Measurements from ENCODE around the gene PI4KB.

PI4KB gene

GRCh38 chr1:151327223-151327902, at the start of gene PI4KB:
Gene PI4KB, minus strand, starts transcription at chr1:151327416. Its CDS starts 10,935 bp downstream, at chr1:151316481.
- peak within 1 kb of the TSS; percentile 96 for H3K27ac ChIP-seq
- TF ChIP-seq CTCF (conservative IDR thresholded peaks at IDR 0.05) = no peak
- peak; percentile 91 for TF ChIP-seq ZFX (IDR thresholded peaks at IDR 0.05)

GRCh38 chr1:151373196-151373595, 46.0 kb upstream of the PI4KB start:
- no peak for TF ChIP-seq CTCF (conservative IDR thresholded peaks at IDR 0.05)
- TF ChIP-seq ZFX (IDR thresholded peaks at IDR 0.05) = no peak

GRCh38 chr1:151372058-151372934, 45.1 kb upstream of the PI4KB start, which contains the start of gene SELENBP1:
Gene SELENBP1, minus strand, starts transcription at chr1:151372705. Its CDS starts 64 bp downstream, at chr1:151372641.
- peak within 1 kb of the TSS; percentile 96 for H3K27ac ChIP-seq
- no peak for TF ChIP-seq CTCF (conservative IDR thresholded peaks at IDR 0.05)
- peak; percentile 46; the same call in 1 of the 2 replicates for TF ChIP-seq ZFX (IDR thresholded peaks at IDR 0.05)

More at GRCh38 chr1:151373196-151373595, 46.0 kb upstream of the PI4KB start:
- H3K27ac ChIP-seq = peak overlapping the region; percentile 96

GRCh38 chr1:151371370-151372057, 44.3 kb upstream of the PI4KB start:
- H3K27ac ChIP-seq = peak overlapping the region; percentile 96
- no peak for TF ChIP-seq ZFX (IDR thresholded peaks at IDR 0.05)

GRCh38 chr1:151370211-151370911, 43.1 kb upstream of the PI4KB start:
- H3K27ac ChIP-seq = peak overlapping the region; percentile 96
- TF ChIP-seq CTCF (conservative IDR thresholded peaks at IDR 0.05) = no peak
- no peak for TF ChIP-seq ZFX (IDR thresholded peaks at IDR 0.05)

- TF ChIP-seq CTCF (conservative IDR thresholded peaks at IDR 0.05) (no peak), ZFX (IDR thresholded peaks at IDR 0.05) (no peak)
- H3K27ac ChIP-seq = no peak overlapping the region; the same call in 1 of the 2 replicates
Measured at GRCh38 chr1:151369621-151370048, 42.4 kb upstream of the PI4KB start.

GRCh38 chr1:151369302-151369610, 42.0 kb upstream of the PI4KB start:
- no peak overlapping the region for H3K27ac ChIP-seq
- TF ChIP-seq CTCF (conservative IDR thresholded peaks at IDR 0.05) = no peak
